NCI-H1930 (cell line): ENCODE measurements around the gene ETDB.
"Not testable (repeated sequence)": the region's sequence is repeated elsewhere in the genome, so short reads cannot be mapped to it uniquely, and the experiment has no call there.

Experiments
- DNase-seq, 2 experiments: peaks; one replicate each; lab custom pipeline; 2025; lab: John Stamatoyannopoulos, UW

Gene ETDB

DNA sequence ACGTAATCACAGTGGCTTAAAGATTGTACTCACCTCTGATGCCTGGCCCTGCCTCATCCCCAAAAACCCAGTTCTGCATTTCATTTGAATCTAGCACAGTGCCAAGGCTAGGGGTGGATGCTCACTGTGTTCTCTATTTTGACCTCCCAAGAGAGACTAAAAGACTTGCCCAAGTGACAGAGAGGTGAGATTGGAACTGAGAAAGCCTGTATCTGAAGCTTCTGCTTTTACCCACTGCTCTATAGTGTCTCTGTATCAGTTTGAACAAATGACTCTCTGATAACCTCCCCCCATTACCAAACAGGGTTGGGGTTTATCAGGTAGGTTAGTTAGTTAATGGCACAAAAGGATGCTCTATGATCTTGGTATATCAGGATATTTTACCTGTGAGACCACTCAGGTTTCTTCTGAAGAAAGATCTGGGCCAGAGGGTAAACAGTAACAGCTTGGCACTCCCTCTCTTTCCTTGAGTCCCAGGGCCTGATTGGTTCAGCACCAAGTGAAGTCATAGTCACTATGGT lies at the start of gene ETDB:
Gene ETDB (minus strand): TSS at position 471 of the 521 bp plus-strand sequence. CDS start 1,265 bp downstream, outside the sequence.
- DNase-seq = not testable (repeated sequence)

DNA sequence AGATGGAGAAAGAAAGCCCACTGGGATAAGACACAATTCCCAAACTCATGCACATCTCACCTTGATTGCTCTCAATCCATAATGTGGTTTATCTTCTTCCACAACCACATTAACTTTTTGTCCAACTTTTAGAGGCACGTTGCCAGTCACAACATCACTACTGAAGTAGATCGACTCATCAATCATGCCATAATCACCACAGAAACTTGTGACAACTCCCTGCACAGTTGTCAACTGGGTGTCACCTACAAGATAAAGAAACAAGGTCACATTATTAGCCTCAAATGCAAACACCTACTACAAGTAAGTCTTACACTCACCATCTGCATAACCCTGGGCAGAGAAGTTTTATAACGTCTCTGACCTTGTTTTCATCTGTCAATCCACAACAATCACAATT lies 49.2 kb upstream of the ETDB start:
- not testable (repeated sequence) for DNase-seq

DNA sequence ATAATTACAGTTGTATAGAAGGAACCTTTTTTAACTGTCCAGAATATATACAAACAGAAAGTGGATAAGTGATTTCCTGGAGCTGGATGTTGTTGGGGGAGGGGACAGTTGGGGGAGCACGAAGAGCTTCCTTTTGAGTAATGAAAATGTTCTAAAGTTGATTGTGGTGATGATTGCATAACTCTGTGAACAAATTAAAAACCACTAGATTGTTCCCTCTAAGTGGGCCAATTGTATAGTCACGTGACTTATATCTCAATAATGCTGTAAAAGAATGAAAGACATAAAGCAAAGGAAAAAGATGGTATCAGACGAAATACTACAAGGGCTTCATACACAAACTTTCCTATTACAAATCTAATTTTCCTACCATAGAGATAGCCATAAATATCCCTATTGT lies 48.2 kb upstream of the ETDB start:
- no peak for DNase-seq

DNA sequence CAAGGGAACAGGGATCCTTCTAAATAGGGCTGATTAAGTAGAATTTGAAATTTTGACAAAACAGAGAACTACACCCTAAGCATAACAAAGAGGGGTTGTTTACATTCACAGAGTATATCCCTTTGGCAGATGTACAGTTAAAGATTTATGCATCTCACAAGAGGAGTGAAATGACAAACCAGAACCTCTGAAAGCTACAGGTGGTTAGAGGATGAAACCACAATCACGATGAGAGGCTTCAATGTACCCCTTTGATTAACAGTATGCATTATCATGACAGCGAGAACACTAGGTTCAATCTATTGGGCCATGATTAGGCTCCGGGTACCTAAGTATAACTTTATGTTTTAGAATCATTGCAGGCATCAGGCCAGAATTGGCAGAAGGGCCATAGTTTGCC lies 34.4 kb upstream of the ETDB start:
- not testable (repeated sequence) for DNase-seq

DNA sequence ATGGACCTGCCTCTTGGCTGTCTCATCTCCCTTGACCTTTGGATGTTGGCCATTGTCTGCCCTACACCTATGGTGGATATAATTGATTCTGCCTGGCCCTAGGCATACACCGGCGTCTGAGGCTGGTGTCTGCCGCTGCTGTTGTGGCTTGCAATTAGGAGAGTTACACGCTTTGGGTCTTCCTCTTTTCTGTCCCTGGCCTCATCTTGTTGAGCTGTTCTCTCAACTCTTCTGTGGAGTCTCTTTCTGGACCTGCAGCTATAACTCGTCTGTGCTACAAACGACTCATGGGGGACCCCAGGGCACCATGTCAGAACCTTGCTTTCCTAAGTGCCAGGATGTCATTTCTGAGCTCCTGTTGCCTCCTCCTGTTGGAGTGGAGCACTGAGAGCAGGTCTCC lies 5.8 kb upstream of the ETDB start:
- DNase-seq = not testable (repeated sequence)

DNA sequence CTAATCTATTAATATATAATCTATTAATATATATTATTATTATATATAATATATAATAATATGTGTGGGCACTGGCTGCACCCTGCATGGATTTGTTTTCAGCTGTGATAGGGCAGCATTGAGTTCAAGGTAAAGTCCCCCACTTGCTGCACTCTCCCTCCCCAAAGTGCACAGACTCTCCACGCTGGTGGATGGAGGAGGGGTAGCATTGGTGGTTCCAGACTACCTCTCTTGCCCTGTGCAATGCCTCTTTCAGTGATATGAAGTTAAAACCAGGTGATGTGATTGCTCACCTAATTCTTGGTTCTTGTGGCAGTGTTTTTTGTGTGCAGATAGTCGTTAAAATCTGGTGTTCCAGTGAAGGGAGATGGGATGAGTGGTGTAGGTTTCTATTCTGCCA lies 4.3 kb downstream of the ETDB start:
- DNase-seq = not testable (repeated sequence)

DNA sequence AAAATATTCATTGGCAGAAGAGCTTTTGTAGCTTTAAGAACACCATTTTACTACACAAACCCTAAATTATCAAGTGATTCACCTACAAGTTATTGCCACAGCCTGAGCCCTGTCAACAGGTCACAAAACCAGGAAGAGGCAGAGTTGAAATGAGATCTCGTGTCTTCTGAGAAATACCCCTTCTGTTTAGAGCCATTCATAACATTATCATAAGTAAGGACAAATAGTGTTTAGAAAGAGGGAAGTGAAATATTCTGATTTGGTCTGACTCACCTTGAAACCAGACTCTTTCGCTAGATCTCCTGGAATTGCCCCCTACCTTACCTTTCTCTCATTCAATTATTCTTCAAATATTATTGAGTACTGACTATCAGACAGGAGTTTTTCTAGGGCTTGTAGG lies 5.9 kb downstream of the ETDB start:
- DNase-seq = no peak

DNA sequence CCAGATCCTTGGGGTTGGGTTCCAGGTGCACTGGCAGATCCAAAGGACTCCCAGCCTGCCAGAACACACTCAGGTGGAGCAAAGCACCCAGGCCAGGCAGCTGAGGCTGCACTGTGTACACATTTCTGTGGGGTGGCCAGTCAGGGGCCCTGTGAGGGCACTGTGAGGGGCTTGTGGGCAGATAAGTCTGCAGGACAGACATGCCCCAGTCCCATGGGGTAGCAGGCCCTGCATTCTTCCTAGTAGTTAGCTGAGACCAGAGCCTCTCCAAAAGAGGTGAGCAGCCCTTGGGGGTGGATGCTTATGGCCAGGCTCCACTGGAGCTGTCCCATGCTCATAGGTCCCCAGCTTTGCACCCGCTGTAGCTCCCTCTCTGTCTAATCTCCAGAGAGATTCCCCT lies 7.6 kb downstream of the ETDB start:
- DNase-seq = no peak

DNA sequence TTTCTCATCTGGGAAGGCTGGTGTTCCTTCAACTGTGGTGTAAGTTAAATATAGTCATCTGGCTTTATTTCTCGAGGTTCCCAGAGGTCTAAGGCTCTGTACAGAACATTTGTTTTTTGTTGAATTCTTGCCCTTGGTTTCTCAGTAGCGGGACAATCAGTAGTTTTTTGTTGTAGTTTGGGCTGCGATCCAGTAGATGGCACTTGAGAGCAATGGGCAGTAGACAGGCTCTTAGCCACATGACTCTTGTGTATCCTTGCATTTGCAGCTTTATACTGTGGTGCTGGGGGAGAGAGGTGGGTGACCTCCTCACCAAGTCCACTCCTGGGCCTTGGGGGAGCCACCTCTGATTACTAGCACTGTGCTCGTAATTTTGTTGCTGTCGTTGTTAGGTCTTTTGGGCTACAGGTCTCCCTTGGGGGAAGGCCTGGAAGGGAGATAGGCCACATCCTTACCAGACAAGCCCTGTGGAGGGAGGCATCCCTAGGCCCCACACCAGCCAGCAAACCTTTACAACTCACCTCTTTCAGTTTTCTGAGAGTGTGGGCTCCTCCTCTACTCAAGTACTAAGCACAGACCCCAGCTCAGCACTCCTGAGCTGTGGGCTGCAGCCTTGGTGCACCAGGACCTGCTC lies 8.1 kb downstream of the ETDB start:
- peak in 1 of 2 experiments; percentile 3 for DNase-seq

DNA sequence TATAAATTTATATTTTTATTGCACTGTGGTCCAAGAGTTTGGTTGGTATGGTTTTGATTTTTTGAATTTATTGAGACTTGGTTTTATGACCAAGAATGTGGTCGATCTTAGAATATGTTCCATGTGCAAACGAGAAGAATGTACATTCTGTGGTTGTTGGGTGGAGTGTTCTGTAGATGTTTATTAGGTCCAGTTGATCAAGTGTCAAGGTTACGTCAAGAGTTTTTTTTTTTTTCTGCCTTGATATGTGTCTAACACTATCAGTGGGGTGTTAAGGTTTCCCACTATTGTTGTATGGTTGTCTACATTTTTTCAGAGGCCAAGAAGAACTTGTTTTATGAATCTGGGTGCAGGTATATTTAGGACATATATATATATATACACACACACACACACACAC lies 10.8 kb downstream of the ETDB start:
- DNase-seq = no peak

DNA sequence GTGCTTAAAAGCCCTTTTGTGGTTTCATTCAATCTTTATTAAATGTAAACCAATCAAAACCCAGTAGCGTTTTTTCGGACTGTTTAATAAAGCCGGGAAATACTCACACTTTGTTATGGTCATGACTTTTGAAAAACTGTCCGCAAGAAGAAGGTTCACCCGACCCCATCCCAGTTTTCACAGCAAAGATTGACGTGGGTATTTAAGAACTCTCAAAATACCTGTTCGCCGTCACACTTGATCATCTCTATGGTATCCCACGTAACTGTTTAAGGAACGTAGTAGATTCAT lies 20.9 kb downstream of the ETDB start:
- DNase-seq = no peak

DNA sequence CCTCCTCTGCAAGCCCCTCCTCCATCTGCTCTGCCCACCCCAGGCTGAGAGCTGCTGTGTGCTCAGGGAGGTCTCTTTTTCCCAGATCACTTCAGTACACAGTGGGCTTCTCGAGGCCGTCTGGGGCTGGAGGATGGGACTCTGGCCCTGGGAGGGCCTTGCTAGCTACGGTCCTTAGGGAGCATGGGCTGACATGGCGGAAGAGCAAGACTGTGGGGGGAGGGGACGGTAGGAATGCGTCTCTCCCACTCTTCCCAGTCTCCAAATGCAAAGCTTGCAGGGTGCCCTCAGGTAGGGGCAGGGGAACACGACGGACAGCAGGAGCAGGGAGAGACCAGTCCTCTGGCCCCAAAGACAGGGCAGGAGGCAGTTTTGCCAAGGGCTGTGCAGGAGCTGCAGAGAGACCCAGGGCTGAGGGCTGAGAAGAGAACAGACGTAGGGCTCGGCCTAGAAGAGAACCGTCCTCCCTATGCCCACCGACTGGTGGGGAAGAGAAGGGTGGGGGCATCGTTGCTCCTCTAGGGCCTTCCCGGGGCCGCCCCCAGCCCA lies 23.1 kb downstream of the ETDB start:
- not testable (repeated sequence) for DNase-seq

DNA sequence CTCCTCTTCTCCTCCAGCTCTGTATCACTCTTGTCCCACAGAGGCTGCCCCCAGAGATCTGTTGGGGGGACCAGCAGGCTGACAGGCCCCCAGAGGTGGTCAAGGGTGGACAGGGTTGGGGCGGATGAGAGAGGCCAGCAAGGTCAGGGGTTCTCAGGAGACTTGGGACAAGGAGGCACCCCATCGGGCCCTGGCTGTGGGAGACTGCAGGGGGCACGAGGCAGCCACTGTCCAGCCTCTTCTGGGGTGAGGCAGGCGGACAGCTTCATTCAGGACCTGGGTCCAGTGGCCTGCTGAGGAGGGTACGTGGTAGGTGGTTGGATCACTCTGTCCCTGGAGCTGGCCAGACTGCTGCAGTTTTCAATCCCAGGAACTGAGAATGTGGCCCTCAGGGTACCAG lies 24.6 kb downstream of the ETDB start:
- DNase-seq = no peak

DNA sequence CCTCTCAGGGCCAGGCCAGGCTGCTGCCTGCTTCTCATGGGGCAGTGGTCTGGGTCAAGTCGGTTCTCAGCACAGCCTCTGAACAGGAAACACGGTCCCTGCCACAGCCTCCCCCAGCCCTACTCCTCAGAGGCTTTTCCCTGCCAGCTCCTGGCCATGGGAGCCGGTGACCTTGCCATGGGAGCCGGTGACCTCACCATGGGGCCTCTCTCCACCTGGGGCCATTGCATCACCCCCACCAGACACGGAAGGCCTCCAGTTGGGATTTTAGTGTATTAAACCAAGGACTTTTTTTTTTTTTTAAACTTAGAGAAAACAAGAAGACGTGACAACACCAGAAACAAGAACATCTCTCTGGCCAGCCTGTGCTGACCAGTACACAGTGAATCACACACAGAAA lies 25.6 kb downstream of the ETDB start:
- no peak for DNase-seq

DNA sequence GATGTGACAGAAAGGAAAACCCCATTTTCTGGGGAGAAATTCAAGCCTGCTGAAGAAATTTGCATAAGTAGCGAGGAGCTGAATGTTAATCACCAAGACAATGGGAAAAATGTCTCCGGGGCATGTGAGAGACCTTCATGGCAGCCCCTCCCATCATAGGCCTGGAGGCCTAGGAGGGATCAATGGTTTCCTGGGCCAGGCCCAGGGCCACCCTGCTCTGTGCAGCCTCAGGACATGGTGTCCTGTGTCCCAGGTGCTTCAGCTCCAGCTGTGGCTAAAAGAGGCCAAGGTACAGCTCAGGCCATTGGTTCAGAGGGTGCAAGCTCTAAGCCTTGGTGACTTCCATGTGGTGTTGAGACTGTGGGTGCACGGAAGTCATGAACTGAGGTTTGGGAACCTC lies 31.2 kb downstream of the ETDB start:
- DNase-seq = no peak

DNA sequence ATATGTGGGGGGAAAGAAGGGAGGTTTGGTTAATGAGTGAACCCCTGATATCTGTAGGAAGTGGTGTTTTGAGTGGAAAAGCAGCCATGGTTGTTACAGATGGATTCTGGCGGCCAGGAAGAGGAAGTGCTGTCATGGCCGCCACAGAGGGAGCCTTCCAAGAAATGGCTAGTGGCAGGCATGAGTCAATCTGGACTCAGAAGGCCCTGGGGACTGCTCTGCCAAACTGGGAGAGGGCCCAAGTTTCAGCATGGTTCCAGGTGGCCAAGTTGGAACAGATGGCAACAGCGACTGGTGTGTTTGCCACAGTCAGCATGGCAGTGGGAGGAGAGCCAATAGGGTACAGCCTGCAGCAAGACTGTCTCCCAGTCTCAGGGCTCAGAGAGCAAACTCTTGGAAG lies 32.5 kb downstream of the ETDB start:
- no peak for DNase-seq

DNA sequence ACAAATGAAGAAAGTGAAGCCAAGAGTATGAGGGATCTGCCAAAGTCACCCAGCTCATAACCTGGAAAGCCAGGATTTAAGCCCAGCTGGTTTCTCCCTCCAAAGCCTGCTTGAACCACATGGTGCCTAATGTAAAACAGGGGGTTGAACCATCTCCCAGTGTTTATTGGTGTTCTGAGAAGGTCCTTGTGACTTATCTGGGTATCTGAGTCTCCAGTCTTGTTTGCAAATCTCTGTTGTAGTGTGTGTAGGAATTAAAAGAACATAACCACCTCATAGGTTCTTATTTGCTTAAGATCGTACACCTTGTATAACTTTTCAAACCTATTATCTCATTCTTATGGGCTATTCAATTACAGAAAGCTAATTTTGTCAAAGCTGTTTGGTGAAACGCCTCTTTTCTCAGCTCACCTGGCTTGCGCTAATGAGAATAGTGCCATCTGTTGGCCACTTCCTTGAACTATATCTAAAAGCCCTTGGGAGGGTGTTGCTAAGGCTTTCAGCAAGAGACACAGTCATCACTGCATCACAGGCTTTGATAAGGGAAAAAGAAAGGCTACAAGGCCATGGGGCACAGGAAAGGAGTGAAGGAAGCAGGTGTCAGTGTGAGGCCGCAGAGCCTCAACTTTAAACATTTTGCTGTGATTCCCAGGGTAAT lies 34.0 kb downstream of the ETDB start:
- peak; percentile 39 to 45 for DNase-seq

DNA sequence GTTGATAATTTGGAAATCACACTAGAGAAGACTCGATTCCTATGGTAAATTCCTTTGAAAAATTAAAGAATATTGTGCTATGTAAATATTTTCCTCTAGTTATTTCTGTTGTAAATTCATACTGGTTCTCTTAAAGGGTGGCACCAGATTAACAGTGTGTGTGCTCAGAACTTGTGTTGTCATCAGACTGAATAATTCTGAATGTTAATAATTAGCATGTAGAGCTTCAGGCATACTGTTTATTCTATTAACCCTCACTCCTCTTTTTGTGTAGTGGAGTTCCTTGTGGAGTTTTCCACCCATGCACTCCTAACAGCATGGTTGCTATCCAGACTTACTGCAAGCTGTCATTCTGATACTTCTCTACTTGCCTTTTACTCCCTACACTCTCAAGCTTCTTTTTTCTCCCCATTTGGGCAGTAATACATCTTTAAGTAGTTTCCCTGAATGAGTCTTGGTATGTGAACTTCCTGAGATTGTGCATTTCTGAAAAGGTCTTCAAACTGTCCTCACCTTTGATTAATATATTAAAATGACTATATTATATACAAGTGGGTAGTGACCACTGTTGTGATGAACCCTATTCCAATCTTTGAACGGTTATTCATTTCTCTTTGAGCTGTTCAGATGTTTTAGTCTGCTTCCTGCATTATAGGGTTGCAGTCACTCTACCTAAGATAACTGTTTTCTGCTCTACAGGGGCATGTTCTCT lies 38.5 kb downstream of the ETDB start:
- no peak for DNase-seq
